HAP-1 (cell line): ENCODE data around the gene SPTSSA.
"Not testable (repeated sequence)": the region's sequence is repeated elsewhere in the genome, so short reads cannot be mapped to it uniquely, and the experiment has no call there.

Source experiments
- DNase-seq, 2 experiments: peaks; one replicate each; pipeline ENCODE4 v3.0.0-alpha.2; 2016 to 2020; ENCODE audit warnings: low spot score in 2 of 2
- H3K27me3 ChIP-seq: fragments of 250-450 bp; sonication (Bioruptor Pico); 2 replicates; pipeline ENCODE4 v1.5.1; 2020; ENCODE audit warnings: low read depth, mild to moderate bottlenecking, moderate library complexity
- H3K36me3 ChIP-seq: fragments of 250-450 bp; sonication (Bioruptor Pico); replicated peaks from 2 replicates; pipeline ENCODE4 v1.5.1; 2020; ENCODE audit warnings: mild to moderate bottlenecking
- H3K4me1 ChIP-seq: fragments of 250-450 bp; sonication (Bioruptor Pico); 2 replicates; pipeline ENCODE4 v1.5.1; 2020; ENCODE audit warnings: mild to moderate bottlenecking
- H3K4me3 ChIP-seq: fragments of 250-450 bp; sonication (Bioruptor Pico); 2 replicates; pipeline ENCODE4 v1.5.1; 2020; ENCODE audit warnings: mild to moderate bottlenecking, moderate library complexity
- H3K9me3 ChIP-seq: fragments of 250-450 bp; sonication (Bioruptor Pico); 2 replicates; pipeline ENCODE4 v1.5.1; 2020; ENCODE audit warnings: mild to moderate bottlenecking, moderate library complexity
- in situ Hi-C: fragments of 300-500 bp; cut with MboI; formaldehyde crosslinking; loops from 3 replicates; pipeline ENCODE4 v1.14.3; 2020; ENCODE audit warnings: low sequenced_read_pairs, inconsistent platforms, mixed read lengths

Gene SPTSSA

GRCh38 chr14:34385881-34386280, 76.2 kb downstream of the SPTSSA start:
- peaks cover 11% of the 10 kb centered on the region for H3K4me1 ChIP-seq
- H3K36me3 ChIP-seq, H3K27me3 ChIP-seq, DNase-seq, H3K9me3 ChIP-seq, H3K4me3 ChIP-seq, in situ Hi-C loops: not testable (repeated sequence)

DNA sequence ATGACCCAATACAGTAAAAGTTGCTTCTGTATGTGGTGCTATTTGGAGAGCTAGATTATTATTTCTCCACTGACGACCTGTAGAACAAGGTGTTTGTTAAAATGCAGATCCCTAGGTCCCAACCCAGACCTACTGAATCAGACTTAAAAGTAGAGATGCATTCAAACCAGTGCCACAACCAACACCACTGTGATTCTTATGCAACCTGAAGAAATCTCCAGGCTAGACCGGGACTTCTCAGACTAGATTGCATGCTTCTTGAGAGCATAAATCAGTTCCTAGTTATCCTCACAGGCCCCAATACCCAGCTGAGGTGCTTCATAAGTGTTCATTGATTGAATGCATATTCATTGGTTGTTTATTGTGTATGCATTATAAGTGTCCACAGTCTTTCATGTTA, 78.2 kb downstream of the SPTSSA start:
- in situ Hi-C loops = no loop called here
- Histone ChIP-seq H3K27me3 (no peaks in the 10 kb centered on the region), H3K36me3 (no peaks in the 10 kb centered on the region), H3K4me3 (no peak overlapping the region), H3K9me3 (no peaks in the 10 kb centered on the region), H3K4me1 (peaks cover 9% of the 10 kb centered on the region)
- DNase-seq = no peak
